Right hindlimb (tissue), 1 donor: ENCODE measurements around the gene HEBP1.

Experiments used
- DNase-seq: peaks from one replicate; pipeline ENCODE4 v3.0.0-alpha.2; 2018

HEBP1 gene

DNA sequence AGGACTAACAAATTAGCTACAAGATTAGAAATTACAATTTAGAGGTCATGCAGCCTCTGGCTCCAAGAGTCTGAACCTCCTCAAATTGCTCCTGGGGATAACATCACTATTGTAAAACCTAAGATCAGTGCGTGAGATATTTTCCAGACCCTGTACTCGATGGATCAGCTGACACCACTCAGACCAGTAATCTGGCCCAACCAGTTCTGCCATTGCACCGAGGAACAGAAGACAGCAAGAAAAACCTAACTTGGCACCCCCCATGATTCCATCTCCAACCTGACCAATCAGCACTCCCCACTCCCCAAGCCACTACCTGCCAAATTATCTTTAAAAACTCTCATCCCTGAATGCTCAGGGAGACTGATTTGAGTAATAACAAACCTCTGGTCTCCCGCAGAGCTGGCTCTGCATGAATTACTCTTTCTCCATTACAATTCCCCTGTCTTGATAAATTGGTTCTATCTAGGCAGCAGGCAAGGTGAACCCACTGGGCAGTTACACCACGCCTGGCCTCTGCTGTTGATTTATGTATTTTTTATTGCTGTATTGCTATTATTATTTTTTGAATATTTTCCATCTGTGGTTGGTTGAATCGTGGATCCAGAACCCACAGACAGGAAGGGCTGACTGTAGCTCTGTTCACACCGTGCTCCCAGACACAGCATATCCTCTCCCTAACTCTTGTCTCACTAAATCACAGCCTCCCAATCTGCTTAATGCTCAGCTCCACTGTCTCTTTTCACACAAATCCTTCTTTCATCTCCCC, 9.2 kb downstream of the HEBP1 start:
- no peak for DNase-seq

DNA sequence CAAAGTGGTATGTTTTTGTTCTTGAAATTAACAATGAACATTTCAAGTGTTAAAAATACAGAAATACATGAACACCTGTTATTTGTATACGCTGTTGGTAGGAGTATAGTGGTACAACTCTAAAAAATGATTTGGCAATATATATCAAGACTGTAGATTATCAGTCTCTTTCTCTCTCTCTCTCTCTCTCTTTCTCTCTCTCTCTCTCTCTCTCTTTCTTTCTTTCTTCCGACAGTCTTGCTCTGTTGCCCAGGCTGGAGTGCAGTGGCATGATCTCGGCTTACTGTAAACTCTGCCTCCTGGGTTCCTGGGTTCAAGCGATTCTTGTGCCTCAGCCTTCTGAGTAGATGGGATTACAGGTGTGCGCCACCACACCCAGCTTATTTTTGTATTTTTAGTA, 12.6 kb downstream of the HEBP1 start:
- DNase-seq: no peak

DNA sequence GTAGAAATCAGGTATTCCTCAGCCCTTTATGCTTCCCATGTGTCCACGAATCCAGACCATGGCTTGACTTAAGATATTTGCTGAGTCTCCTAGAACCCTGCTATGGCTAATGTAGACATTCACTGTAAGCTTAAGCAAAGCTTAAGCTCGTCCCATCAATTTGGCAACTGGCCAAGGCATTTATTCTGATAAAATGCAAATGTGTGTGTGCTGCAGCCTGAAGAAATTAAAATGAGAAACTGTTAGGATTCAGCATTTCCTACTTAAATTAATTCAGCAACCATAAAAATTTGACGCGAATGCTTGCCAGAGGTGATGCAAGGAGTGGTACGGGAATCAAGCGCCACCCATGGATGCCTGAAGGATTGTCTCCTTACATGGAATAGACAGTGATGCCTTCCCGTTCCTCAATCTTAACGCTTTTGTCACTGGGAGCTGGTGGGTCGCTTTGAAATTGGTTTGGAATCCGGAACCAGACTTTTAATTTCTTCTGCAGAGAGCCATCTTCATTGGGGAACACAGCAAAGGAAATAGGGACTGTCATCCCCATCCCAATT, 13.2 kb downstream of the HEBP1 start:
- no peak for DNase-seq

DNA sequence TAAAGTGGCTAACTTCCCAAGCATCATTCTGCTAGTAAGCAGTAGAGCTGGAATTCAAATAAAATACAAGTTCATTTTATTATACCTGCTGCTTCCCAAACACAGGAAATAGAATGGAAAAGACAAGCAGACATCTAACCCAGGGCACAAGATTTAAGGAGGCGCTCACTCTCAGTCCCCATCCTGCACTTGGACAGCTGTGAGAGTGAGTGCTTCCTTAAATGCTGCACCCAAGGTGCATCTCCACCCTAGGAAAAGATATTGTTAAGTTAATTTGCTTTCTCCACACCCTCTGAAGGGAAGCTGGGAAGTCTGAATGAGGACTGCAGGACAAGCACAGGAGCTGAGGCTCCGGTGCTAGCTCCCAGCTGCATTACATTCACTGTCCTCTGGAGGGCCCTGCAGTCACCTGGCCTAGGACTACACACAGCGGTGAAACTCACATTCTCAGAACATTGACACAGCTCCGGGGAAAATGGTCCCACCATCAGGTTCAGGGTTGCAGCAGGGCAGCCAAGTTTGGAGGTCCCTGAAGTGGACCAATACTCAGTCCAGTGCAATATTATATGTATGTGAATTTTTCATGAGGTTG, 14.2 kb downstream of the HEBP1 start:
- DNase-seq: no peak

DNA sequence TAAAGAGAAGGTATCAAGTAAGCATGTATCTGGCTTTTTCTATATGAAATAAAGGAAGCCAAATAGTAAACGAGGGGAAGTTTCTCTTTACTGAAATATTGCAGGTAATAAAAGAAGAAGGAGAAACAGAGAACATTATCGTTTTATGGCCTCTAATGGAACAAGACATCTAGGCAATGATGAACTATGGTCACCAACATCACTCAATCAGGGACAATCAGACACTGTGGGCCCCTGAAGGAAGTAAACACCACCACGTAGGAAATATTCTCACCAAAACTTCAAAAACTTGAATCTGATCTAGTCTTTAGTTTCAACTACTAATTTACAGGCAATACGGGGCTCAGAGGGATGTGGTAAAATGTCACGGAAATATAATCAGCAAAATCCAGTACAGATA, 15.9 kb downstream of the HEBP1 start:
- DNase-seq: no peak

DNA sequence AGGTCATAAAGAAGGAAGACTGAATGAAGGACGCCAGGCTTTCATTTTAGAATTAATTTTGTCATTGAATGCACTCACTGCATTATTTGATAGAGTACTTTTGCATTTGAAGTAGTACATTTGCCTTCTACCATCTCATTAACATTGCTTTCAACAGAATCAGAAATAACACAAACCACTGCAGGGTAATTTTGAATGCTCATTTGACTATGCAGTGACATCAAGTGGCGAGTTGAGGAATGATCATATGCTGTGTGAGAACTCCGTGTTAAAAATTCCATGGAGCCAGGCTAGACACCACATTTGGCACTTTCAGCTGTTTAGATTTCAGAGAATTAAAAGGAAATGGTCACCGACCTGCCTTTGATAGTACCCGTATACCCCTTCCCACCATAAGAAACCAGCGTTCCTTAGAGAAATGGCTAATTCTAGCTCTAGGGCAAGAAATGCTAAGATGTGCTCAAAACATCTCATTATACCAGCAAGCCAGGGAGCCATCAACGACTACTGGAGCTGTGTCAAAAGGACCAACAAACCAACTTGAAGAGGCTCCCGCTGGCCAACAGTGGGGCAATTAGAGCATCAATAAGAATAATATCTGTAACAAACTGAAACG, 16.5 kb downstream of the HEBP1 start:
- no peak for DNase-seq

DNA sequence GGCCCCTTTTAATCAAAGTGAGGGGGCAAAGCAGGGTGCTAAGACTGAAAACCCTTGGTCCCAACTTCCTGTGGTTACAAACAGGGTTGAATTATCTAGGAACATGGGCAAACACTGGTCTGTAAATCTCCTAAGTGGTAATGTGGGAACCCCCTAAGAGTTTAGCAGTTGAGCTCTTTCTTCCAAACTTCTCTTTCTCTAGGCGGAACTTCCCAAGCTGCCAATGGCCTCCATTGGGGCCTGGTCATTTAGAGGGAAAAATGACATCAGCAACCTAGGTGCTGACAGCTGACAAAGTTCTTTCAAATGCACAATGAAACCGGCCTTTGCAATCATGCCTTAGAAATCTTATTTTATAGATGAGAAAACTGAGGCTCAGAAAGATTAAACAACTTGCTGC, 17.7 kb downstream of the HEBP1 start:
- DNase-seq: no peak

DNA sequence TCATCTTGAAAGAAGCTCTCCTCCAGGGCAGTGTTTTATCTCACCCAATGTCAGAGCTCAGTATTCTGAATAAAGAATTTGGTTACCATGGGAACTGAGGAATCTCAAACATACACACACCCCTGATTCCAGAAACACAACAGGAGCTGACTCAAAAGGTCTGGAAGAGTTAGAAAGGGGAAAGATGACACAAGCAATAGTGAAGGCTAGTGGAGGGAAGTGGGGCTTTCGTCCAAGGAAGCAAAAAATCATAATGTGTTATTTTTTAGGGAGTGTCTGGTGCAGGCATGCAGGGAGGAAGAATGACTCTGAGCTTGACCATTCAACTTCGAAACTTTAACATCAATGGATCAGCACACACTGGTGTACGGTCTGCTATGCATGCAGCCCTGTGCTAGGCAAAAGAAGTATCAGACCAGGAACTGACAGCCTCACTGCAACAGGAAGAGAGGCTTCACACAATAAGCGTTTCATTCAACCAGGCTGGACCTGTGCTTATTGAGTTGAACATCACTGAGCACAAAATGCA, 20.3 kb downstream of the HEBP1 start:
- peak; percentile 66 for DNase-seq

DNA sequence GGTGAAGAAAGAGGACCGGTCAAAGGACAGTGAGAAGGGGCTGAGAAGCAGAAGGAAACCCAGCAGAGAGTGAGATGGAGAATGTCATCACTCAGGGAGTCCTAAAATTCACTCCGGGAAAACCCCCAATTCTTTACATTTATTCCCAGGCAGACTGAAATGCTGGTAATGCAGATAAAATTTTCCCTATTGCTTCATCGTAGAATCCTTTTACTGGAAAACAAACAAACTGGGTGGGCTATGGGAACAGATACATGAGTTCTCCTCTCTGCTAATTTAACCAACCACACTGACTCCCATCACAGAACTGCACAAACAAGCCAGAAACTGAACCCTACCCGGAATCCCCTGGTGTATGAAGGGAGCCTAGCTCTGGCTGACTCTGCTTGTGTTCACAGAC, 20.9 kb downstream of the HEBP1 start:
- DNase-seq: no peak

DNA sequence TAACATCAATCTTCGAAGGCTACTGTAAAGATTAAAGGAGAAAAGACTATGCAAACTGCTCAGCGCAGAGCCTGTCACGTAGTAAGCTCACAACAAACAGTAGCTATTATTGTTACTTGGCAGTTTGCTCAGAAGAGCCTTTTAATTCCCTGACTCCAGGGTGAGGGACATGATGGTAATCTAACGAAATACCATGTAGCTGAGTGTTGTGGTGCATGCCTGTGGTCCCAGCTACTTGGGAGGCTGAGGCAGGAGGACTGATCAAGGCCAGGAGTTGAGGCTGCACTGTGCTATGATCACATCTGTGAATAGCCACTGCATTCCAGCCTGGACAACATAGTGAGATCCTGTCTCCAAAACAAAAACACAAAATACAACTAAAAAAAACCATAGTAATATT, 22.8 kb downstream of the HEBP1 start:
- no peak for DNase-seq

DNA sequence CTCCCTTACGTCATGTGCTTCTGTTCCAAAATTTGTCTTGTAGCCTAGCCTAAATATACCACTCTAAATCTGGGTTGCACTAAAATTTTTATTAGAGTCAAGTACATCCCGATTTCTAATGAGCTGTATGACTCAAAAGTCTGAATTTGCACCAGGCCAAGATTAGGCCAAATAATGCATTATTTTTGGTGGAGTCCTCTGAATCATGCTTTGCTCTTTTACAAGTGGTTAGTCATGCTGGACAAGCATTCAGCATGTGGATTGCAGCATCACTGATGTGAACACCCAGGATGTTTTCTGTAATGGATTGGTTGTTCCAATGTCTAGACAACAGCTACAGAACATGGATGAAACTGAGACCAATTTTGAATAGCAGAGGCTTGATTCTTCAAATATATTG, 23.7 kb downstream of the HEBP1 start:
- no peak for DNase-seq

DNA sequence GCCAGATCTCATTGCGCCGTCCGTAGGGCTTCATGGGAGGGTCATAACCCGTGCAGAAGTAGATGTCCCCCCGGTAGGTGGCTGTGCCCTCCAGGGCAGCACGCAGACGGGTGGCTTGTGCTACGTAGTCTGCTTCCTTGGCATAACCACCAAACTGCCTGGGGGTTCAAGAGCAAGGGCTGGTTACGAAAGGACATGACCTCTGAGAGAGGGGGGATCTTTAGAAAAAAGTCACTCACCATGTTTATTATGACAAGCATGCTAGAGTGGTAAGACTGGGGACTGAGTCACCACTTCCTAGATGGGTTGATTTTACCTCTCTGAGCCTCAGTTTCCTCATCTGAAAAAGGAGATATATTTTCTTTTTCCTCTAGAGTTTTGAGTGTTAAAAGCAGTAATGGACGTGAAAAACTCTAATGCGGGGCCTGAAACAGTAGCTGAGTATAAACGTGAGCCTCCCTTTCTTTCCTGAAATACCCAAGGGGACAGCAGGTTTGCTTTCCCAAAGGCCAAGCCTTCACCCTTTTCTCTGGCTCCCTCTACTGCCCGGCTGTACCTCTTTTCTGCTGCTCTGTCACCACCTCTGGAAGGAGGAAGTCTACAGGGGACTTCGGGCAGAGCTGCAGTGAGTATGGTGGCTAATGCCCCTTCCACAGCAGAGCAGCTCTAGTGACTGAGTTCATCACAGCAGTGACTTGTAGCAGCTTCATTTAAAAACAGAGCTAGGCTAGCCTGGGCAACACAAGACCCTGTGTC, 24.6 kb downstream of the HEBP1 start:
- no peak for DNase-seq

DNA sequence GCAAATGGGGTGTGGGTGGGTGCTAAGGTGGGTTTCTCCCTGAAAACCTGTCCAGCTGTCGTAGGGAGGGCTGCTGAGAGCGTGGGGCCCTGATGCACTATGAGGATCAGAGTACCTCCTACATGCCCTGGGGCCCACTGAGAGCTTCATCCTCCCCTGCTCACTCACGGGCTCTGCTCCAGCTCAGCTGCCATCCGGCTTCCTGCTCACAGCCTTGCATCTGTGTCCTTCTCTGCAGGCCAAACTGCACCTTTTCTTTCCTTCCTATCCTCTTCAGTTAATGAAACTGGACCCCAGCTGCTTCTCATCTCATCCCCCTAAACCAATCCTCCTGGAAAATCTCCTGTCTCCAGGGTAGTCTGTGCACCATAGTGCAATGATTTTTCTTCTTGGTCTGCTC, 25.9 kb downstream of the HEBP1 start:
- DNase-seq: no peak

DNA sequence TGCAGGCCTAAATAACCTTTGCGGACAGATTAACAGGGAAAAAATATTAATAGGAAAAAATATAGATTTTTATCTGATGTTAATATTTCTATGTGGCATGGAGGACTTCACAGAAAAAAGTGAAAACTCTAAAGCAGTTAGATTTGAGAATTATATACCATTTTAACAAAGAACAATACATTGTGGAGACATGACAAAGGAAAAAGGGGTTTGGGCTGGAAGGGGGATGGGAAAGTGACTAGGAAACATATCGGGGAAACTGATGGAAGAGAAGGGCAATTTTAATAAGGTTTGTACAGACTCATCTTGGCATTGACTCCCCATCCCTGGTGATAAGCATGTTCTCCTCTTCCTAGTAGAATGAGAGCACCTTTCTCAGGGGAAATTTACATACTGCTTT, 27.0 kb downstream of the HEBP1 start:
- DNase-seq: no peak

DNA sequence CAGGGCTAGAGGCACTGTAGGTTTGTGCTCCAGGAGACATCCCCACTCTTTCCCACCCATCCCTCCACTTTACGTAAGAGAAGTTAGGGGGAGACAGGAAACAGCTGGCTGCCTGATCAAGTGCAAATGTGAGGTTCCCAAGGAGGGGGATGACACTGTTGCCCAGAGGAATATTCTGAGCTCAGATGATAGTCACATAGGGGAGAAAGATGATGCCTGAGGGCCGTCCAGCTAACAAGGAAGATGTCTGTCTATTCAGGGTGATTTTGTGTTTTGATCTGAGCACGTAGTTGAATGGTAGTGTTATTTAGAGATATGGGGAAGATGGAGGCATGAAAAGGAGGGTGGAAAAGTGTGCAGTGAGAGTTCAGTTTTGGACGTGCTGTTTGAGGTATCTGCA, 34.2 kb downstream of the HEBP1 start:
- no peak for DNase-seq

DNA sequence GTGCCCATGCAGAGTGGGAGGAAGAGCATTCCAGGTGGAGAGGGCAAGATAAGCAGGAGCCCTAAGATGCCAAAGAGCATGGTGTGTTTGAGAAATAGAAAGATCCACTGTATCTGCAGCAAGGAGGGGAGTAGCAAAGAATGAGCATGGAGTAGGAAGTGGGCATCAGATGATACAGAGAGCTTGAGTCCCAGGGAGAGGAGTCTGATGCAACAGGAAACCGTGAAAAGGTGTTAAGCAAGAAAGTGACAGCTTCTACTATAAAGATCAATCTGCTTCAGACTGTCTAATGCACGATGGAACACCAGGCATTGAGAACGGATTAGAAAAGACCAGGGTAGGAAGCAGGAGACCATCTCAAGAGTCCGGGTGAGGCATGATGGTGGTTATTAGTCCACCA, 35.8 kb downstream of the HEBP1 start:
- DNase-seq: no peak

DNA sequence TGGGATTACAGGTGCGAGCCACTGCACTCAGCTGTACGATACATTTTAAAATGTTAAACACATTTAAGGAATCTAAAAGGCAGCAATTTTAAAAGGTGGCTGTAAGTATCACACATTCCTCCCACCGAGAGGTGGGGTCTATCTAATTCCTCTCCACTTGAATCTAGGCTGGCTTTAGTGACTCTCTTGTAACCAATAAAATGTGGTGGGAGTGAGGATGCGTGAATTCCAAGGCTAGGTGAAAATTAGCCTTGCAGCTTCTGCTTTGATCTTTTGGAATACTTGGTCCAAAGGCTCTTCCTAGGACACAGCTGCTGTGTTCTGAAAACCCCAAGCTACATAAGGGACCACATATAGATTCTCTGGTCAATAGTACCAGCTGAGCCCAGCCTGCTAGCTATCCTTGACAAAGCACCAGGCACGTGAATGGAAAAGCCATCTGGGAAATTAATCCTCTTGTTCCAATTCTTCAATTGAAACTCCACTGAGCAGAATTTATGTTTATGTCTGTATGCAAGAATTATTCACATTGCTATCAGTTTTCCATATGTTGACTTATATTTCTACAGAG, 39.3 kb downstream of the HEBP1 start:
- DNase-seq: no peak

DNA sequence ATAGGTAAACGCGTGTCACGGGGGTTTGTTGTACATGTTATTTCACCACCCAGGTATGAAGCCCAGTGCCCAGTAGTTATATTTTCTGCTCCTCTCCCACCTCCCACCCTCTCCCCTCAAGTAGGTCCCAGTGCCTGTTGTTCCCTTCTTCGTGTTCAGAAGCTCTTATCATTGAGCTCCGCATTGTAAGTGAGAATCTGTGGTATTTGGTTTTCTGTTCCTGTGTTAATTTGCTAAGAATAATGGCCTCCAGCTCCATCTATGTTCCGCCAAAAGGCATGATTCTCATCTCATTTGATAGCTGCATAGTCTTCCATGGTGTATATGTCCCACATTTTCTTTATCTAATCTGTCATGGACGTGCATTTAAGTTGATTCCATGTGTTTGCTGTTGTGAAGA, 41.2 kb downstream of the HEBP1 start:
- no peak for DNase-seq

DNA sequence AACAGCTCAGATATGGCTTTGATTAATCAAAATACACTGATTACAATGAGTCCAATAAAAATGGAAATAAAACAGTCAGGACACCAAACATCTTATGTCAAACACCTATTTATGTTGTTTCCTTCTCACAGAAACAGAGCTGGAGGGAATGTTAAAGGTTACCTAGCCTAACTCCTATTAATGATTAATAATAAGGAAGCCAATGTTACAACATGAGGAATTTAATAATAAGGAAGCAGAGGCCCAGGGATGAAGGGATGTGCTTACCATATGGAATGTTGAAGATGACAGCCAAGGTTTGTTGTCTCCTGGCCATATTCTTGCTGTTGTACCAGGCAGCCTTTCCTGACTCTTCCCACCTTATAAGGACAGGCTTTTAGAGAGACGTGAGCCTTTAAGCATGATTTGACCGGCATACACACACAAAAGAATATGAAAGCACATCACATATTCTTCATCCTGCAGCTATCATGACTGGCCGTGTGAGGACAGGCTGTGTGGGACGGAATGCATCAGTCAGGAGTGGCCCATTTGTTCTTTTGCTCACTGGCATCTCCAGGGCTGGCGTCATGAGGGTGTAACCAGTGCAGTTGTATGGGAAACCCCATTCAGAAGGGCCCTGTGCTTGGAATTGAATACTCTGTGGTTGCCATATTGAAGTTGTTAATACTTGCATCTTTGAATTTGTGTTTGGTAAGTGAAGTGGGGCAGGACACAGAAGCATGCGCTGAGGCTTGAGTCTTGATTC, 45.0 kb downstream of the HEBP1 start:
- no peak for DNase-seq

DNA sequence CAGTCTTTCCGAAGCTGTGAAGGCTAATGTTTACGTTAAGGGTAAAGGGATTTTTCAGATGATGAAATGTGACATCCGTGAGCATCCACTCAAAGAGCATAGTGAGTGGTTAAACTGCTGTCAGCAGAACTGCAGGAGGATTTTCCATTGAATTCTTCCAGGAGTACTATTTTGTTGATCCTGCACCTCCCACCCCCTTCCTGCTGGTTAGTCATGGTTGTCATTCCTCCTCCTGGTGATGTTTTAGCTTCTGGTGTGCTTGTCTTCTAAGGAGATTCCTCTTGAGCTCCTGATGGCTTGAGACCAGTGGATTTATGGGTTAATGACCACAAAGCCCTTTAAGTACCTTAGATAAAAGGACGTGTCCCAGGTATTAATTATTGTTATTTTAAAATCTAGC, 45.7 kb downstream of the HEBP1 start:
- no peak for DNase-seq

DNA sequence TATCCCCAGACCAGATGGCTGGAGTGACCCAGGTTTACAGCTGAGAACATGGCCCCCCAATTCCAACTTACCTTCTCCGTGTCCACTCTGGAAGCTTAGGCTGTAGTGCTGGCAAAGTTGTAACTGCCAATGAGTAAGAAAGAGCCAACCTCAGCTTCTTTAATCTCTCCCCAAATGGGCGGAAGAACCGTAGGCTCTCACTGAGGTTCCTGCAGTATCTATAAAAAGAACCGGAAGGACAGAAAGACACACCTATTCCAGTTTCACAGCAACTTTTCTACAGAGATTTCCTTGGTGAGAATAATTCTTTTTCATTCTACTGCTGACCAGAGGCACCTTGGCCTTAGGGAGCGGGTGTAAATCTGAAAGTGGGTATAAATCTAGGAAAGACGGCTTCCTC, 48.0 kb downstream of the HEBP1 start, which contains the start of gene GPRC5D:
Gene GPRC5D, minus strand, starts transcription at position 135 of the 400 bp plus-strand sequence. CDS start 1,786 bp downstream, outside the sequence.
- DNase-seq: no peak

DNA sequence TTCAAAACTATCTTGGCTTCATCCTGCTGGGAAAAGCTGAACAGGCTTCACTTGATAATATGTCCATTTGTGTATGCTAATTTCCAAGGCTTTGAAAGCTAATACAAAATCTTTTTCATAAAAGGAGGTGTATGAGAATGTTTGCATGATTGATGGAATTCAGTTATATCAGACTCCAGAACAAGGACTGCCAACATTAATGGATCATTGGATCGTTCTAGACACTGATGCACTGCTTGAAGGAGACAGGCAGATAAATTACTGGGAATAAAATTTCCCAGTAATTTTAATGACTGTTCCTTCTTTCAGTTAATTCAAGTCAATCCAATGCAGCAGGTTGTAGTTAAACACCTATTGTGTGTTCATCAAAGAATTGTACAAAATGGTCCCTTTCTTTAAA, 48.6 kb downstream of the HEBP1 start:
- no peak for DNase-seq
